Thyroid gland (tissue), 4 donors: ENCODE data around the gene RABL6.

Source experiments
- POLR2A ChIP-seq, 2 donors: fragments of 450-650 bp; IDR thresholded peaks; one replicate each; pipeline ENCODE4 v1.6.1; 2017; ENCODE audit warnings: antibody characterized with exemption in 2 of 2, mild to moderate bottlenecking in 2 of 2, moderate library complexity in 1 of 2
- TF ChIP-seq, protein P1 (sequence below), 6 experiments: fragments of 200-600 bp in 3 of 6; fragments of 450-650 bp in 3 of 6; sonication (generic) in 3 of 6; IDR thresholded peaks; one replicate each; pipeline ENCODE4 v1.5.1; 2016 to 2019; ENCODE audit warnings: antibody characterized with exemption in 6 of 6, mild to moderate bottlenecking in 2 of 6, inconsistent platforms in 1 of 6, moderate library complexity in 1 of 6

DNA sequence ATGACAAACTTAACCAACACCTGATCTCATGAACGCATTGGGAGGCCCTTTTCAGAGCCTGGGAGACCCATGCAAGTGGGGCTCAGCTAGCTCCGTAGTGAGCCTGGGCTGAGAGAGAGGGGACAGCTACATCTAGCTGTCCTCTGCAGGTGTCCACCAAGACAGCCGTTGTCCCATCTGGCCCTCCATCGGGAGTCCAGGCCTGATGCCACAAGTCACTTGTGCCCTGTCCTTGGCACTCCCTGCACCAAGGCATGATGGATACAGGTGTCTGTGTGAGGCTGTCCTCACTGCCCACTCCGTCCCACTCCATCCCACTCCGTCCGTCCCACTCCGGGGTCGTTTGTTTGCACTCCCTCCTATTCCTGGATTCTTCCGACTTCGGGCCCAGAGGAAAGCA, 60.9 kb downstream of the RABL6 start:
- TF ChIP-seq, protein P1, sequence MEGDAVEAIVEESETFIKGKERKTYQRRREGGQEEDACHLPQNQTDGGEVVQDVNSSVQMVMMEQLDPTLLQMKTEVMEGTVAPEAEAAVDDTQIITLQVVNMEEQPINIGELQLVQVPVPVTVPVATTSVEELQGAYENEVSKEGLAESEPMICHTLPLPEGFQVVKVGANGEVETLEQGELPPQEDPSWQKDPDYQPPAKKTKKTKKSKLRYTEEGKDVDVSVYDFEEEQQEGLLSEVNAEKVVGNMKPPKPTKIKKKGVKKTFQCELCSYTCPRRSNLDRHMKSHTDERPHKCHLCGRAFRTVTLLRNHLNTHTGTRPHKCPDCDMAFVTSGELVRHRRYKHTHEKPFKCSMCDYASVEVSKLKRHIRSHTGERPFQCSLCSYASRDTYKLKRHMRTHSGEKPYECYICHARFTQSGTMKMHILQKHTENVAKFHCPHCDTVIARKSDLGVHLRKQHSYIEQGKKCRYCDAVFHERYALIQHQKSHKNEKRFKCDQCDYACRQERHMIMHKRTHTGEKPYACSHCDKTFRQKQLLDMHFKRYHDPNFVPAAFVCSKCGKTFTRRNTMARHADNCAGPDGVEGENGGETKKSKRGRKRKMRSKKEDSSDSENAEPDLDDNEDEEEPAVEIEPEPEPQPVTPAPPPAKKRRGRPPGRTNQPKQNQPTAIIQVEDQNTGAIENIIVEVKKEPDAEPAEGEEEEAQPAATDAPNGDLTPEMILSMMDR (IDR thresholded peaks at IDR 0.05), result no peak
- TF ChIP-seq POLR2A (IDR thresholded peaks at IDR 0.05), result no peak
